B cell (primary cell): ENCODE results near the gene SCFD2. TPM values are rescaled to one million over a fixed set of nuclear protein-coding genes. Genes with fewer than 3 reads are reported as not detected.

Source experiments
- ATAC-seq: fragments of 200-7000 bp; cut with Tn5 transposase; one replicate; pipeline ENCODE4 v1.10.0; 2021; ENCODE audit warnings: low read depth, mild to moderate bottlenecking, moderate number of reproducible peaks, moderate library complexity
- CTCF ChIA-PET: fragments of 350-600 bp; sonication (Branson Sonifier 250); formaldehyde crosslinking; loops from one replicate; lab custom pipeline; 2021; ENCODE audit warnings: antibody characterized with exemption, inconsistent platforms; lab: Charles Lee
- POLR2A ChIA-PET: fragments of 350-600 bp; sonication (Branson Sonifier 250); formaldehyde crosslinking; loops from one replicate; lab custom pipeline; 2021; ENCODE audit warnings: antibody characterized with exemption; lab: Charles Lee
- DNase-seq: peaks from one replicate; pipeline ENCODE4 v3.0.0; 2013
- H2AFZ ChIP-seq: 2 replicates; pipeline ENCODE4 v1.6.1; 2012; ENCODE audit warnings: mild to moderate bottlenecking, low read depth, low read length; ENCODE audit not compliant: insufficient read depth, poor library complexity, severe bottlenecking
- H3K27ac ChIP-seq, 2 donors: 1 replicate in 1 of 2; 2 replicates in 1 of 2; pipeline ENCODE4 v1.5.1; 2012 to 2013; ENCODE audit warnings: low read length in 2 of 2, mild to moderate bottlenecking in 2 of 2, moderate library complexity in 1 of 2
- H3K27me3 ChIP-seq, 4 experiments: fragments of 200-600 bp in 1 of 4; sonication (generic) in 1 of 4; replicated peaks in 1 of 4; 1 replicate in 2 of 4; 2 replicates in 2 of 4; pipeline versions ENCODE4 v1.6.1 to v1.7.0; 2013 to 2016; ENCODE audit warnings: low read length in 3 of 4, mild to moderate bottlenecking in 2 of 4, mixed read lengths in 1 of 4, moderate library complexity in 1 of 4; ENCODE audit not compliant: insufficient read depth in 4 of 4, control insufficient read depth in 3 of 4; ENCODE audit errors: control extremely low read depth in 1 of 4
- H3K36me3 ChIP-seq, 2 experiments: replicated peaks in 1 of 2; 1 replicate in 1 of 2; 2 replicates in 1 of 2; pipeline versions ENCODE4 v1.6.1 to v1.7.1; 2013; ENCODE audit warnings: low read length in 1 of 2; ENCODE audit not compliant: insufficient read depth in 2 of 2, control insufficient read depth in 1 of 2; ENCODE audit errors: control extremely low read depth in 1 of 2, extremely low read depth in 1 of 2
- H3K4me1 ChIP-seq, 2 donors: fragments of 200-600 bp in 1 of 2; sonication (generic) in 1 of 2; 1 replicate in 1 of 2; 2 replicates in 1 of 2; pipeline versions ENCODE4 v1.5.1 to v1.6.1; 2013 to 2017; ENCODE audit warnings: low read length in 2 of 2; ENCODE audit not compliant: control insufficient read depth in 2 of 2, insufficient read depth in 2 of 2
- H3K4me2 ChIP-seq: replicated peaks from 2 replicates; pipeline ENCODE3; 2012; ENCODE audit warnings: mild to moderate bottlenecking, low read depth, low read length; ENCODE audit not compliant: poor library complexity, severe bottlenecking
- H3K4me3 ChIP-seq, 5 experiments: fragments of 200-600 bp in 1 of 5; sonication (generic) in 1 of 5; 1 replicate in 3 of 5; 2 replicates in 2 of 5; pipeline versions ENCODE4 v1.5.1 to v1.7.0; 2011 to 2016; ENCODE audit warnings: low read length in 4 of 5, mild to moderate bottlenecking in 4 of 5, low read depth in 2 of 5, control low read depth in 1 of 5, moderate library complexity in 1 of 5; ENCODE audit not compliant: insufficient read depth in 1 of 5; ENCODE audit errors: control extremely low read depth in 1 of 5, extremely low read depth in 1 of 5
- H3K79me2 ChIP-seq: fragments of 200-600 bp; sonication (generic); one replicate; pipeline ENCODE4 v1.6.0; 2016; ENCODE audit warnings: low read length; ENCODE audit not compliant: control insufficient read depth, insufficient read depth
- H3K9ac ChIP-seq: fragments of 200-600 bp; sonication (generic); 2 replicates; pipeline ENCODE4 v1.6.1; 2017; ENCODE audit warnings: mild to moderate bottlenecking, low read length, moderate library complexity
- H3K9me3 ChIP-seq, 3 donors: one replicate each; pipeline versions ENCODE4 v1.6.1 to v1.7.1; 2013; ENCODE audit warnings: low read length in 2 of 3; ENCODE audit not compliant: control insufficient read depth in 2 of 3, insufficient read depth in 1 of 3; ENCODE audit errors: control extremely low read depth in 1 of 3
- H4K20me1 ChIP-seq: 2 replicates; pipeline ENCODE4 v1.6.0; 2012; ENCODE audit warnings: mild to moderate bottlenecking, low read length; ENCODE audit not compliant: insufficient read depth, control insufficient read depth, poor library complexity, severe bottlenecking
- H3K27ac Mint-ChIP-seq: one replicate; pipeline ENCODE4 v1.8.0; 2021; ENCODE audit warnings: mixed read lengths
- H3K27me3 Mint-ChIP-seq: one replicate; pipeline ENCODE4 v1.8.0; 2021; ENCODE audit warnings: mixed read lengths
- H3K4me1 Mint-ChIP-seq: one replicate; pipeline ENCODE4 v1.8.0; 2021; ENCODE audit warnings: mixed read lengths
- H3K4me3 Mint-ChIP-seq: one replicate; pipeline ENCODE4 v1.8.0; 2021; ENCODE audit warnings: mixed read lengths
- H3K9me3 Mint-ChIP-seq: one replicate; pipeline ENCODE4 v1.8.0; 2022; ENCODE audit warnings: mixed read lengths; ENCODE audit not compliant: insufficient read depth
- CTCF ChIP-seq: fragments of 200-600 bp; IDR thresholded peaks from one replicate; pipeline ENCODE4 v1.8.0; 2022; ENCODE audit warnings: antibody characterized with exemption, mild to moderate bottlenecking
- EZH2 ChIP-seq: IDR thresholded peaks from 2 replicates; pipeline ENCODE4 v1.6.1; 2012; ENCODE audit warnings: borderline replicate concordance, low read depth, mild to moderate bottlenecking, moderate library complexity, low read length; ENCODE audit not compliant: insufficient read depth, poor library complexity, severe bottlenecking
- WGBS: methylation state at CpG from one replicate; pipeline ENCODE4 v1.1.5; 2013; ENCODE audit warnings: missing lambda C conversion rate; ENCODE audit not compliant: insufficient coverage; 5-methylcytosine and 5-hydroxymethylcytosine counted together
- intact Hi-C: fragments of 100-400 bp; cut with micrococcal nuclease; formaldehyde crosslinking; loops from one replicate; pipeline ENCODE4 v1.10.0; 2022
- polyA plus RNA-seq: library from polyadenylated mRNA; depleted of rRNA; stranded (reverse); fragments of >200 nt; gene quantifications from 2 replicates; pipeline ENCODE4 v1.2.3, GENCODE V29; 2012
- total RNA-seq, 2 donors: library from RNA; stranded (reverse); fragments of 120-200 nt in 1 of 2; gene quantifications; 1 replicate in 1 of 2; 2 replicates in 1 of 2; pipeline versions ENCODE4 v1.2.3 to v1.2.4, GENCODE V29; 2013 to 2022

SCFD2 gene
- total and polyA plus RNA-seq, 2 donors (not counting 1 experiment from before 2014, with no cell fraction given), result 12.8 to 20.4 TPM

DNA sequence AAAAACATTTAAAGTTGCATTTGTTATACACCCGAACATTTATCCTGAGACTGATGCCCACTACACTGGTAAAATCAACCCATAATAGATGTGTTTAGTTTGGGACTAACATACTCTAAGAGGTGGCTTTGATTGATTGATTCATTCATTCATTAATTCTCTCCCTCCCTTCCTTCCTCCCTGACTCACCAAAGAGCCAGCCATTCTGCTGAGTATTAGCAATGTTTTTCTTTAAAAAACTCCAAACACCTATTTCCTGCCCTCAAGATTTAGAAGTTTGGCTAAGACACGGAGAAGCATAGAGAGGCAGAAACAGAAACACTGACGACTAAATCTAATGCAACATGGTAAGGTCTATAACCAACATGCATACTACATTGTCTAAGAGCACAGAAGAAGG is 414.8 kb downstream of the SCFD2 start:
- no peak for ATAC-seq
- H3K4me1 ChIP-seq, result no peaks in the 10 kb centered on the region
- no peaks in the 10 kb centered on the region for H4K20me1 ChIP-seq
- no peaks in the 10 kb centered on the region for H3K9me3 Mint-ChIP-seq
- no peaks in the 10 kb centered on the region for H3K36me3 ChIP-seq
- 100% methylated on average over 1 of the region's 3 CpGs for WGBS
- no peak for TF ChIP-seq CTCF
- no peak for TF ChIP-seq EZH2
- H2AFZ ChIP-seq, result no peak overlapping the region
- H3K27ac ChIP-seq, result no peak overlapping the region
- no peak overlapping the region for H3K4me2 ChIP-seq
- CTCF ChIA-PET, result no interaction called here
- H3K4me3 ChIP-seq, result no peak overlapping the region
- no peak overlapping the region for H3K9ac ChIP-seq
- intact Hi-C loops, result no loop called here
- POLR2A ChIA-PET, result no interaction called here
- no peaks in the 10 kb centered on the region for H3K27me3 Mint-ChIP-seq
- no peaks in the 10 kb centered on the region for H3K9me3 ChIP-seq
- H3K27ac Mint-ChIP-seq, result no peak overlapping the region
- no peaks in the 10 kb centered on the region for H3K4me1 Mint-ChIP-seq
- DNase-seq, result no peak
- H3K79me2 ChIP-seq, result no peaks in the 10 kb centered on the region
- no peaks in the 10 kb centered on the region for H3K27me3 ChIP-seq
- H3K4me3 Mint-ChIP-seq, result no peak overlapping the region

DNA sequence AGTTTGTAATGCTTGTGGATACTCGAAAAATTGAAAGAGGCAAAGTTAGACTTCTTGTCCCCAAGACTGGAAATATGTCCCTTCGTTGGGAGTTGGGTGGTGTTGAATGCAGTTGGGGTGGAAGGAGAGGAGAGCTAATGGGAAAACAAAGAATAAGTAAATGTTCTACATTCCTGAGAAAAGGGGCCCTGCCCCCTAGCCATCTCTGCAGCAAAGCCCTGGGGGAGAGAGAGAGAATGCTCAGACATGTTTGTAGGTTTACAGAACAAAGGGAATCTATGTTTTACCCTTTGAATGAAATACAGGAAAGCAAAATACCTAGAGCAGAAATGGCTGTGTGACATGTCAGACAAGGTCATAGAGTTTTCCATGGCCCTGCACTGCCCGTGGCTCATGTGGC is 415.6 kb downstream of the SCFD2 start:
- Histone ChIP-seq H3K79me2 (no peaks in the 10 kb centered on the region), H3K36me3 (no peaks in the 10 kb centered on the region), H3K4me3 (no peak overlapping the region), H3K9me3 (no peaks in the 10 kb centered on the region), H3K4me1 (no peaks in the 10 kb centered on the region), H2AFZ (no peak overlapping the region), H3K27ac (no peak overlapping the region), H3K4me2 (no peak overlapping the region), H3K9ac (no peak overlapping the region), H3K27me3 (no peaks in the 10 kb centered on the region), H4K20me1 (no peaks in the 10 kb centered on the region)
- ChIA-PET CTCF (no interaction called here), POLR2A (no interaction called here)
- no peaks in the 10 kb centered on the region for H3K9me3 Mint-ChIP-seq
- no peak overlapping the region for H3K4me3 Mint-ChIP-seq
- ATAC-seq (no peak), DNase-seq (no peak)
- no peaks in the 10 kb centered on the region for H3K4me1 Mint-ChIP-seq
- H3K27ac Mint-ChIP-seq, result no peak overlapping the region
- no peaks in the 10 kb centered on the region for H3K27me3 Mint-ChIP-seq
- intact Hi-C loops, result no loop called here
- 100% methylated on average over 2 of the region's 3 CpGs for WGBS
- TF ChIP-seq CTCF (no peak), EZH2 (no peak)
